PC-3 (cell line): ENCODE data around the gene IQGAP3. TPM values are rescaled to one million over a fixed set of nuclear protein-coding genes. Genes with fewer than 3 reads are reported as not detected.

Experiments used
- ATAC-seq: fragments of 200-7000 bp; cut with Tn5 transposase; 2 replicates; pipeline ENCODE4 v1.9.1; 2020; ENCODE audit warnings: mild to moderate bottlenecking, moderate library complexity
- BruUV-seq: library from RNA; stranded (reverse); fragments of 400-500 nt; replicated peaks from 2 replicates; lab custom pipeline; 2021; lab: Mats Ljungman, UMichigan
- CTCF ChIA-PET: fragments of 300-600 bp; sonication (Branson Sonifier 250); formaldehyde crosslinking; loops from one replicate; lab custom pipeline; 2022; ENCODE audit warnings: antibody characterized with exemption; lab: Charles Lee
- POLR2A ChIA-PET: fragments of 300-600 bp; sonication (Branson Sonifier 250); formaldehyde crosslinking; loops from one replicate; lab custom pipeline; 2022; ENCODE audit warnings: antibody characterized with exemption; ENCODE audit not compliant: unreplicated experiment; lab: Charles Lee
- DNase-seq: peaks from one replicate; pipeline ENCODE4 v3.0.0-alpha.2; 2015
- H2AFZ ChIP-seq: fragments of 300-600 bp; sonication (generic); 2 replicates; pipeline ENCODE4 v1.6.0; 2016; ENCODE audit warnings: antibody characterized with exemption, low read length
- H3F3A ChIP-seq: fragments of 300-600 bp; sonication (generic); one replicate; pipeline ENCODE4 v1.6.0; 2017; ENCODE audit warnings: antibody characterized with exemption, low read length, control low read depth, mild to moderate bottlenecking; ENCODE audit not compliant: unreplicated experiment
- H3K27ac ChIP-seq: fragments of 300-600 bp; sonication (generic); 2 replicates; pipeline ENCODE4 v1.5.1; 2016; ENCODE audit warnings: mild to moderate bottlenecking, low read length
- H3K27me3 ChIP-seq: fragments of 300-600 bp; sonication (generic); 2 replicates; pipeline ENCODE4 v1.6.1; 2016; ENCODE audit warnings: low read length, mixed read lengths
- H3K36me3 ChIP-seq: fragments of 300-600 bp; sonication (generic); 2 replicates; pipeline ENCODE4 v1.6.1; 2016; ENCODE audit warnings: low read depth, mixed run types, low read length, mixed read lengths
- H3K4me1 ChIP-seq: fragments of 300-600 bp; sonication (generic); 2 replicates; pipeline ENCODE4 v1.5.1; 2016; ENCODE audit warnings: low read length; ENCODE audit not compliant: insufficient read depth
- H3K4me2 ChIP-seq: fragments of 300-600 bp; sonication (generic); 2 replicates; pipeline ENCODE4 v1.6.0; 2016; ENCODE audit warnings: low read length
- H3K4me3 ChIP-seq: fragments of 300-600 bp; sonication (generic); 2 replicates; pipeline ENCODE4 v1.5.1; 2016; ENCODE audit warnings: mild to moderate bottlenecking, low read length, mixed read lengths
- H3K79me2 ChIP-seq: fragments of 300-600 bp; sonication (generic); 2 replicates; pipeline ENCODE4 v1.6.1; 2017; ENCODE audit warnings: low read length, mixed read lengths
- H3K9ac ChIP-seq: fragments of 300-600 bp; sonication (generic); 2 replicates; pipeline ENCODE4 v1.6.0; 2016; ENCODE audit warnings: mild to moderate bottlenecking, low read length
- H3K9me2 ChIP-seq: fragments of 300-600 bp; sonication (generic); replicated peaks from 2 replicates; pipeline ENCODE4 v1.6.1; 2016; ENCODE audit warnings: mixed run types, low read length, mixed read lengths
- H3K9me3 ChIP-seq: fragments of 300-600 bp; sonication (generic); 2 replicates; pipeline ENCODE4 v1.6.1; 2016; ENCODE audit warnings: low read length, mixed read lengths
- H4K20me1 ChIP-seq: fragments of 300-600 bp; sonication (generic); 2 replicates; pipeline ENCODE4 v1.6.1; 2016; ENCODE audit warnings: low read length, mixed read lengths
- EZH2 ChIP-seq: fragments of 300-600 bp; sonication (generic); IDR thresholded peaks from one replicate; pipeline ENCODE4 v1.6.1; 2017; ENCODE audit warnings: antibody characterized with exemption, mild to moderate bottlenecking, low read length; ENCODE audit not compliant: unreplicated experiment
- EZH2phosphoT487 ChIP-seq: fragments of 300-600 bp; sonication (generic); IDR thresholded peaks from 2 replicates; pipeline ENCODE4 v1.6.1; 2018; ENCODE audit warnings: mild to moderate bottlenecking, antibody characterized with exemption, low read length, borderline replicate concordance
- intact Hi-C: fragments of 100-400 bp; cut with micrococcal nuclease; formaldehyde crosslinking; loops from 2 replicates; pipeline ENCODE4 v1.9.0; 2023
- total RNA-seq: library from RNA; depleted of rRNA; stranded (reverse); fragments of >200 nt; gene quantifications from 2 replicates; pipeline ENCODE4 v1.2.3, GENCODE V29; 2014
- TF ChIP-seq, protein P1 (sequence below): fragments of 300-600 bp; sonication (generic); conservative IDR thresholded peaks from 2 replicates; pipeline ENCODE4 v1.5.1; 2017; ENCODE audit warnings: antibody characterized with exemption, low read depth, mild to moderate bottlenecking, low read length

IQGAP3 gene
- total RNA-seq, 1 experiment from 2014 or later: 54.3 TPM

- ATAC-seq: no peak
- Histone ChIP-seq H3K27ac (no peak overlapping the region), H4K20me1 (peaks cover 57% of the 10 kb centered on the region), H3F3A (no peaks in the 10 kb centered on the region), H3K79me2 (peaks cover 92% of the 10 kb centered on the region), H3K9me2 (no peaks in the 10 kb centered on the region), H3K36me3 (0 out of 2 replicates have a peak, but pooled peaks cover 8% of the 10 kb centered on the region), H3K4me2 (no peak overlapping the region), H3K27me3 (no peaks in the 10 kb centered on the region), H3K4me1 (peaks cover 21% of the 10 kb centered on the region), H3K9me3 (no peaks in the 10 kb centered on the region), H2AFZ (no peak overlapping the region), H3K9ac (no peak overlapping the region), H3K4me3 (no peak overlapping the region)
- TF ChIP-seq EZH2: no peak
- no peak for TF ChIP-seq EZH2phosphoT487
- TF ChIP-seq, protein P1, sequence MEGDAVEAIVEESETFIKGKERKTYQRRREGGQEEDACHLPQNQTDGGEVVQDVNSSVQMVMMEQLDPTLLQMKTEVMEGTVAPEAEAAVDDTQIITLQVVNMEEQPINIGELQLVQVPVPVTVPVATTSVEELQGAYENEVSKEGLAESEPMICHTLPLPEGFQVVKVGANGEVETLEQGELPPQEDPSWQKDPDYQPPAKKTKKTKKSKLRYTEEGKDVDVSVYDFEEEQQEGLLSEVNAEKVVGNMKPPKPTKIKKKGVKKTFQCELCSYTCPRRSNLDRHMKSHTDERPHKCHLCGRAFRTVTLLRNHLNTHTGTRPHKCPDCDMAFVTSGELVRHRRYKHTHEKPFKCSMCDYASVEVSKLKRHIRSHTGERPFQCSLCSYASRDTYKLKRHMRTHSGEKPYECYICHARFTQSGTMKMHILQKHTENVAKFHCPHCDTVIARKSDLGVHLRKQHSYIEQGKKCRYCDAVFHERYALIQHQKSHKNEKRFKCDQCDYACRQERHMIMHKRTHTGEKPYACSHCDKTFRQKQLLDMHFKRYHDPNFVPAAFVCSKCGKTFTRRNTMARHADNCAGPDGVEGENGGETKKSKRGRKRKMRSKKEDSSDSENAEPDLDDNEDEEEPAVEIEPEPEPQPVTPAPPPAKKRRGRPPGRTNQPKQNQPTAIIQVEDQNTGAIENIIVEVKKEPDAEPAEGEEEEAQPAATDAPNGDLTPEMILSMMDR: no peak
- POLR2A ChIA-PET: no interaction called here
- BruUV-seq: no TSS peak
- intact Hi-C loops: no loop called here
- CTCF ChIA-PET: no interaction called here
- no peak for DNase-seq
Observed at GRCh38 chr1:156491151-156491949, 81.0 kb downstream of the IQGAP3 start.

- BruUV-seq: no TSS peak
- Histone ChIP-seq H2AFZ (no peak overlapping the region), H3F3A (no peaks in the 10 kb centered on the region), H3K4me1 (peaks cover 19% of the 10 kb centered on the region), H3K36me3 (0 out of 2 replicates have a peak, but pooled peaks cover 8% of the 10 kb centered on the region), H3K4me3 (no peak overlapping the region), H3K27ac (no peak overlapping the region), H3K79me2 (peaks cover 89% of the 10 kb centered on the region), H3K9me3 (no peaks in the 10 kb centered on the region), H3K27me3 (no peaks in the 10 kb centered on the region), H3K9ac (no peak overlapping the region), H4K20me1 (peaks cover 50% of the 10 kb centered on the region), H3K4me2 (no peak overlapping the region), H3K9me2 (no peaks in the 10 kb centered on the region)
- TF ChIP-seq, protein P1: no peak
- TF ChIP-seq EZH2 (no peak), EZH2phosphoT487 (no peak)
- intact Hi-C loops: no loop called here
- DNase-seq: no peak
- no peak for ATAC-seq
- POLR2A ChIA-PET: no interaction called here
- CTCF ChIA-PET: no interaction called here
Observed at GRCh38 chr1:156490401-156491032, 81.8 kb downstream of the IQGAP3 start.

DNA sequence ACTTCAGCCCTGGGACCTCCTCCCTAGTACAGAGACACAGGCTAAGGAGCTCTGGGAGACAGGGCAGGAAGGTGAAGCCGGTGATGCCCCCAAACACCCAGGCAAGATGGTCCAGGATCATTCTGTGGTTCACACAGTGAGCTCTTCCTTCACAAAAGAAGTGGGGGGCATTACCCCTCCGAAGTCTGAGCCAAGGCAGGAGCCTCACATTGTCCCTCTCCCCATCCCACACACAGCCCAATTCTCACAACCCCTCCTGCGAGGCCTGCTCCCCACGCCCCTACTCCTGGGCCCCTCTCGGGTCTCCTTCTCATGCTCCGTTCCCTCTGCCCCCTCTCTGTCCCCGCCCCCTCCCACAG lies 82.5 kb downstream of the IQGAP3 start:
- POLR2A ChIA-PET: no interaction called here
- BruUV-seq: no TSS peak
- Histone ChIP-seq H2AFZ (no peak overlapping the region), H3K36me3 (0 out of 2 replicates have a peak, but pooled peaks cover 3% of the 10 kb centered on the region), H3K9ac (no peak overlapping the region), H3K27me3 (no peaks in the 10 kb centered on the region), H3F3A (no peaks in the 10 kb centered on the region), H3K9me2 (no peaks in the 10 kb centered on the region), H3K79me2 (peaks cover 88% of the 10 kb centered on the region), H3K9me3 (no peaks in the 10 kb centered on the region), H3K4me2 (no peak overlapping the region), H3K4me3 (no peak overlapping the region), H3K4me1 (peaks cover 19% of the 10 kb centered on the region), H3K27ac (no peak overlapping the region), H4K20me1 (peaks cover 52% of the 10 kb centered on the region)
- intact Hi-C loops: no loop called here
- TF ChIP-seq, protein P1: no peak
- no peak for TF ChIP-seq EZH2phosphoT487
- TF ChIP-seq EZH2: no peak
- CTCF ChIA-PET: no interaction called here
- no peak for ATAC-seq
- DNase-seq: no peak
